ENCODE results near the gene TSC2. TPM values are rescaled to one million over a fixed set of nuclear protein-coding genes. Genes with fewer than 3 reads are reported as not detected.

TSC2 gene
- total RNA-seq, 3 donors from 2014 or later (not counting 1 experiment from before 2014, with no cell fraction given): 135 to 197 (median 161) TPM

DNA sequence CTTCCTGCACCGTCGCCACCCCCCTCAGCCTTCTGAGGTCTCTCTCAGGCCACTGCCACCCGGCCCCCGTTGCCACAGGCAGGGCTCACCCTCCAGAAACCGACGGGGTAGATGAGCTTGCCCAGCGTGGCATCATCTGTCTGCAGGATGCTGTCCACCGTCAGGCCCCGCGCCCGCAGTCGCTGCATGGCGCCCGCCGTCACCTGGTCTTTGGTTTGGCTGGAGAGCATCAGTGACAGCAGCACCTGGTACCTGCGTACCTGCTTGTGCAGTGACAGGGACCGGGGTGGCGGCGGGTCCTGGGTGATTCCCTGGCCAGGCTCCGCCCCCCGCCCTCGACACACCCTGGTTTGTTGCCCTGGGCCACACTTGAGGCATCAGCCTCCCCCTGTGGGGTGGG lies 3.2 kb upstream of the TSC2 start:
- no peaks in the 10 kb centered on the region for H3K27me3 Mint-ChIP-seq (ENCODE audit: low read depth in 2 of 2)
- no peaks in the 10 kb centered on the region for H3K36me3 Mint-ChIP-seq
- H3K4me1 ChIP-seq (ENCODE audit: control insufficient read depth, insufficient read depth, low read length): peaks cover 38% of the 10 kb centered on the region
- no peaks in the 10 kb centered on the region for H3K27me3 ChIP-seq (ENCODE audit: control insufficient read depth, insufficient read depth, low read length)
- no peaks in the 10 kb centered on the region for H3K9me3 Mint-ChIP-seq
- peaks cover 14 to 26% of the 10 kb centered on the region in 2 donors for H3K4me1 Mint-ChIP-seq
- H3K27ac Mint-ChIP-seq: no peak overlapping the region
- ATAC-seq: no peak
- H3K36me3 ChIP-seq (ENCODE audit: control insufficient read depth, insufficient read depth, low read length): peaks cover 2% of the 10 kb centered on the region
- no peak overlapping the region for H3K4me3 Mint-ChIP-seq
- intact Hi-C loops (cut with micrococcal nuclease): no loop called here
- 81% methylated on average over 22 of the region's 22 CpGs for WGBS (ENCODE audit: insufficient coverage)
- no peaks in the 10 kb centered on the region for H3K9me3 ChIP-seq (ENCODE audit: control insufficient read depth, insufficient read depth, low read length)
- no peak overlapping the region for H3K27ac ChIP-seq (ENCODE audit: low read length)
- TF ChIP-seq CTCF (IDR thresholded peaks at IDR 0.05): no peak
- no peak overlapping the region for H3K4me3 ChIP-seq (ENCODE audit: low read length)
- no peak for DNase-seq

GRCh38 chr16:2045965-2046892 lies 1.6 kb upstream of the TSC2 start:
- no peak overlapping the region for H3K27ac ChIP-seq (ENCODE audit: low read length)
- Mint-ChIP-seq H3K4me3 (peak overlapping the region; percentile 91), H3K4me1 (peaks cover 14 to 26% of the 10 kb centered on the region in 2 donors), H3K9me3 (no peaks in the 10 kb centered on the region), H3K36me3 (no peaks in the 10 kb centered on the region), H3K27me3 (ENCODE audit: low read depth in 2 of 2) (no peaks in the 10 kb centered on the region), H3K27ac (no peak overlapping the region)
- no peak for TF ChIP-seq CTCF (IDR thresholded peaks at IDR 0.05)
- H3K4me3 ChIP-seq (ENCODE audit: low read length): no peak overlapping the region
- intact Hi-C loops (cut with micrococcal nuclease): no loop called here
- H3K36me3 ChIP-seq (ENCODE audit: control insufficient read depth, insufficient read depth, low read length): peaks cover 5% of the 10 kb centered on the region
- H3K9me3 ChIP-seq (ENCODE audit: control insufficient read depth, insufficient read depth, low read length): no peaks in the 10 kb centered on the region
- no peaks in the 10 kb centered on the region for H3K27me3 ChIP-seq (ENCODE audit: control insufficient read depth, insufficient read depth, low read length)
- DNase-seq (no peak), ATAC-seq (no peak)
- WGBS (ENCODE audit: insufficient coverage): 93% methylated on average over 20 of the region's 21 CpGs
- peaks cover 35% of the 10 kb centered on the region for H3K4me1 ChIP-seq (ENCODE audit: control insufficient read depth, insufficient read depth, low read length)

GRCh38 chr16:2046893-2047329 lies 874 bp upstream of the TSC2 start:
- peaks cover 35% of the 10 kb centered on the region for H3K4me1 ChIP-seq (ENCODE audit: control insufficient read depth, insufficient read depth, low read length)
- TF ChIP-seq CTCF (IDR thresholded peaks at IDR 0.05): no peak
- Mint-ChIP-seq H3K27me3 (ENCODE audit: low read depth in 2 of 2) (no peaks in the 10 kb centered on the region), H3K27ac (peak overlapping the region in 1 of 2 donors; percentile 73), H3K36me3 (no peaks in the 10 kb centered on the region), H3K4me3 (peak overlapping the region; percentile 91), H3K9me3 (no peaks in the 10 kb centered on the region), H3K4me1 (peaks cover 14 to 26% of the 10 kb centered on the region in 2 donors)
- intact Hi-C loops (cut with micrococcal nuclease): loop anchor here (1.0 kb wide), 2 partner anchors 24 to 108 kb away; partner anchors contain the start of gene TRAF7
- WGBS (ENCODE audit: insufficient coverage): 34% methylated on average over 8 of the region's 8 CpGs
- no peaks in the 10 kb centered on the region for H3K9me3 ChIP-seq (ENCODE audit: control insufficient read depth, insufficient read depth, low read length)
- ATAC-seq (no peak), DNase-seq (no peak)
- peaks cover 7% of the 10 kb centered on the region for H3K36me3 ChIP-seq (ENCODE audit: control insufficient read depth, insufficient read depth, low read length)
- H3K27me3 ChIP-seq (ENCODE audit: control insufficient read depth, insufficient read depth, low read length): no peaks in the 10 kb centered on the region
- H3K4me3 ChIP-seq (ENCODE audit: low read length): peak overlapping the region; percentile 71
- no peak overlapping the region for H3K27ac ChIP-seq (ENCODE audit: low read length)
